HL-60 (cell line): Measurements from ENCODE around the gene ANP32A.

Experiments
- GABPA ChIP-seq: IDR thresholded peaks from 2 replicates; pipeline ENCODE4 v1.6.1; 2012; ENCODE audit warnings: low read depth
- POLR2AphosphoS5 ChIP-seq: IDR thresholded peaks from 2 replicates; pipeline ENCODE4 v1.6.1; 2012; ENCODE audit warnings: low read depth
- SPI1 ChIP-seq: IDR thresholded peaks from 2 replicates; pipeline ENCODE4 v1.6.1; 2012; ENCODE audit warnings: low read depth, mild to moderate bottlenecking, borderline replicate concordance
- TF ChIP-seq, protein P1 (sequence below): IDR thresholded peaks from one replicate; pipeline ENCODE4 v1.5.1; 2011; ENCODE audit warnings: low read length, control low read depth, inconsistent platforms; ENCODE audit not compliant: insufficient read depth
- TF ChIP-seq, protein P2 (sequence below): IDR thresholded peaks from 2 replicates; pipeline ENCODE4 v1.6.1; 2012; ENCODE audit warnings: low read depth; ENCODE audit not compliant: insufficient replicate concordance

DNA sequence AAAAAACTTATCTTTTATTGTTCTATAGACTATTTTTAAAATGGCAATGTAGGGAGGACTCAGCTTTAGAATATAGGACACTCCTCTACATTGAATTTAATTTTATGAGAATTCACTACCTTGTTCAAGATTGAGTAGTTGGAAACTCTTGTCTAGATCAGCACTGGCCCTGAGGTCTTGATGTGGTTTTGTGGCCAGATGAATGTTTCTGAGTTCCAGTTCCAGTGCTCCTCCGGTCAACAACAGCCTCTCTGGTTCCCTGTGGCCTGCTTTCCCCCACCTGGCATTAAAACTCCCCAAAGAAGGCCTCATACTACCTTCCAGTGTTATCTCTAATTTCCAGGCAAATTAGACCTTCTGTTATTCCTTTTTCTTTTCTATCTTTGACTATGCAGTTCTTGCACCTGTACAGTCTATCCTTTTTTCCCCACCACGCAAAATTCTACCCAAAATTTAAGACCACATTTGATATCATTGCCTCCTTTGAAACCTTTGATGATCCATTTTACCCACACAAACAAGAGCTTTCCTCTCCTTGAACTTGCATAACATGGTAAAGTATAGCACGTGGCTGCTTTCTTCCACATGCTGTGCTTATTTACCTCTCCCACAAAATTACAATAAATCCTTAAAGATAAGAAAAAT lies 9.6 kb upstream of the ANP32A start:
- TF ChIP-seq, protein P1, sequence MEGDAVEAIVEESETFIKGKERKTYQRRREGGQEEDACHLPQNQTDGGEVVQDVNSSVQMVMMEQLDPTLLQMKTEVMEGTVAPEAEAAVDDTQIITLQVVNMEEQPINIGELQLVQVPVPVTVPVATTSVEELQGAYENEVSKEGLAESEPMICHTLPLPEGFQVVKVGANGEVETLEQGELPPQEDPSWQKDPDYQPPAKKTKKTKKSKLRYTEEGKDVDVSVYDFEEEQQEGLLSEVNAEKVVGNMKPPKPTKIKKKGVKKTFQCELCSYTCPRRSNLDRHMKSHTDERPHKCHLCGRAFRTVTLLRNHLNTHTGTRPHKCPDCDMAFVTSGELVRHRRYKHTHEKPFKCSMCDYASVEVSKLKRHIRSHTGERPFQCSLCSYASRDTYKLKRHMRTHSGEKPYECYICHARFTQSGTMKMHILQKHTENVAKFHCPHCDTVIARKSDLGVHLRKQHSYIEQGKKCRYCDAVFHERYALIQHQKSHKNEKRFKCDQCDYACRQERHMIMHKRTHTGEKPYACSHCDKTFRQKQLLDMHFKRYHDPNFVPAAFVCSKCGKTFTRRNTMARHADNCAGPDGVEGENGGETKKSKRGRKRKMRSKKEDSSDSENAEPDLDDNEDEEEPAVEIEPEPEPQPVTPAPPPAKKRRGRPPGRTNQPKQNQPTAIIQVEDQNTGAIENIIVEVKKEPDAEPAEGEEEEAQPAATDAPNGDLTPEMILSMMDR = no peak
- TF ChIP-seq POLR2AphosphoS5 (no peak), SPI1 (no peak), GABPA (no peak)
- TF ChIP-seq, protein P2, sequence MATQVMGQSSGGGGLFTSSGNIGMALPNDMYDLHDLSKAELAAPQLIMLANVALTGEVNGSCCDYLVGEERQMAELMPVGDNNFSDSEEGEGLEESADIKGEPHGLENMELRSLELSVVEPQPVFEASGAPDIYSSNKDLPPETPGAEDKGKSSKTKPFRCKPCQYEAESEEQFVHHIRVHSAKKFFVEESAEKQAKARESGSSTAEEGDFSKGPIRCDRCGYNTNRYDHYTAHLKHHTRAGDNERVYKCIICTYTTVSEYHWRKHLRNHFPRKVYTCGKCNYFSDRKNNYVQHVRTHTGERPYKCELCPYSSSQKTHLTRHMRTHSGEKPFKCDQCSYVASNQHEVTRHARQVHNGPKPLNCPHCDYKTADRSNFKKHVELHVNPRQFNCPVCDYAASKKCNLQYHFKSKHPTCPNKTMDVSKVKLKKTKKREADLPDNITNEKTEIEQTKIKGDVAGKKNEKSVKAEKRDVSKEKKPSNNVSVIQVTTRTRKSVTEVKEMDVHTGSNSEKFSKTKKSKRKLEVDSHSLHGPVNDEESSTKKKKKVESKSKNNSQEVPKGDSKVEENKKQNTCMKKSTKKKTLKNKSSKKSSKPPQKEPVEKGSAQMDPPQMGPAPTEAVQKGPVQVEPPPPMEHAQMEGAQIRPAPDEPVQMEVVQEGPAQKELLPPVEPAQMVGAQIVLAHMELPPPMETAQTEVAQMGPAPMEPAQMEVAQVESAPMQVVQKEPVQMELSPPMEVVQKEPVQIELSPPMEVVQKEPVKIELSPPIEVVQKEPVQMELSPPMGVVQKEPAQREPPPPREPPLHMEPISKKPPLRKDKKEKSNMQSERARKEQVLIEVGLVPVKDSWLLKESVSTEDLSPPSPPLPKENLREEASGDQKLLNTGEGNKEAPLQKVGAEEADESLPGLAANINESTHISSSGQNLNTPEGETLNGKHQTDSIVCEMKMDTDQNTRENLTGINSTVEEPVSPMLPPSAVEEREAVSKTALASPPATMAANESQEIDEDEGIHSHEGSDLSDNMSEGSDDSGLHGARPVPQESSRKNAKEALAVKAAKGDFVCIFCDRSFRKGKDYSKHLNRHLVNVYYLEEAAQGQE = no peak
